ENCODE results near the gene ZBTB22.

- TF ChIP-seq CTCF (IDR thresholded peaks at IDR 0.05 in 8 of 11, conservative IDR thresholded peaks at IDR 0.05 in 3 of 11) (no peak), POLR2AphosphoS5 (IDR thresholded peaks at IDR 0.05) (no peak), POLR2A (IDR thresholded peaks at IDR 0.05) (no peak)
Observed at GRCh38 chr6:33317419-33317668, 200 bp downstream of the ZBTB22 start.
